Daoy (cell line): ENCODE results near the gene LACTB. TPM values are rescaled to one million over a fixed set of nuclear protein-coding genes. Genes with fewer than 3 reads are reported as not detected.

Experiments used
- DNase-seq: peaks from one replicate; pipeline ENCODE4 v3.0.0-alpha.2; 2015; ENCODE audit warnings: low read depth
- total RNA-seq: library from RNA; depleted of rRNA; stranded (reverse); fragments of >200 nt; shearing (Covaris generic); gene quantifications from 2 replicates; pipeline ENCODE4 v1.2.3, GENCODE V29; 2014; rRNA removed

The LACTB gene
- total RNA-seq = 60.3 and 61.8 TPM in 2 replicates

DNA sequence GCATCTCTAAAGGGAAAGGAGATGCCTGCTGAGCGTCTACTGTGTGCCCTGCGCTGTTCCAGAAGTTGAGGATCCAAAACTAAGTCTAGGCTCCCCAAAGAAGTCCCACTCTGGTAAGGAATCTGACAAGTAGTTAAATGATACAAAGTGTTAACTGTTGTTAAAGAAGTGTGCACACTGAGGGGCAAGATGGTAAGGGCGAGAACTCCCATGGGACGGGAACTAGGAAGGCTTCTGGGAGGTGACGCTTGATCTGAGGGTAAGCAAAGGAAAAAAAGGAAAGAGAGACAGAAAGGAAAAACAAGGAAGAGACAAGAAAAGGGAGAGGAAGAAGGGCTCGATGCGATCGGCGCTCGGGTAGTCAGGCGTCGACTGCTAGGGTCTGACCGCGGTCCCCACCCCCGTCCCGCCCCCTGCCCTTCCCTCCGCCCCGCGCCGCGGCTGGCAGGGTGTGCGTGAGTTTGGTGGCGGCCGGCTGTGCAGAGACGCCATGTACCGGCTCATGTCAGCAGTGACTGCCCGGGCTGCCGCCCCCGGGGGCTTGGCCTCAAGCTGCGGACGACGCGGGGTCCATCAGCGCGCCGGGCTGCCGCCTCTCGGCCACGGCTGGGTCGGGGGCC lies at the start of gene LACTB:
LACTB (plus strand) TSS at position 480 of the 620 bp plus-strand sequence; CDS start at position 491, 11 bp downstream.
- peak; percentile 95 for DNase-seq

DNA sequence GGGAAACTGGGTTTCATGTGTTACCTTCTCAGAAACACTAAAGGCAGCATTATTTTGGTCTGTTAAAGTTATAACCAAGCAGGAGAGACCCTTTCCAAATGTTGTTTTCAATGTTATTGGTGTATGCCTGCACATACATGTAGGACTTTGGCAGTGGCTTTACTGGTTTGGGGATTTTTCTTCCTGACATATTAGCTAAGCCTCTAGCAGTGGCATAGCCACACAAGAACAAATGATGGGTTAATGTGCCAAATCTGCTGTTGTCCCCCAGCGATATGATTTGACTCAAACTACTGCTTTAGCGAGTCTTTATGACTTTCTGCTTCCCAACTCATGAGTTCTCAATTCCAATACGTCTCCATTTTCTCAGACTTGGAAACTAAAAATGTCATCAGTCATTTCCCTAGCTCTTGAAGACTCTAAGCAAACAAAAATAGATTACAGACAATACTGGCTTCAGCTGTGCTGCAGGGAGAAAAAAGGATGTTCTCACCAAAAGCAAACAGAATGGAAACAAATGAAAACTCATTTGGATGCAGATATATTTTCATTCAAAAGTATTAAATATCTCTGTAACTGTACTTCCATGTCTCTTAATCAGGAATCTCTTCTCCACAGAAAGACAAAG lies 49.5 kb upstream of the LACTB start:
- no peak for DNase-seq

DNA sequence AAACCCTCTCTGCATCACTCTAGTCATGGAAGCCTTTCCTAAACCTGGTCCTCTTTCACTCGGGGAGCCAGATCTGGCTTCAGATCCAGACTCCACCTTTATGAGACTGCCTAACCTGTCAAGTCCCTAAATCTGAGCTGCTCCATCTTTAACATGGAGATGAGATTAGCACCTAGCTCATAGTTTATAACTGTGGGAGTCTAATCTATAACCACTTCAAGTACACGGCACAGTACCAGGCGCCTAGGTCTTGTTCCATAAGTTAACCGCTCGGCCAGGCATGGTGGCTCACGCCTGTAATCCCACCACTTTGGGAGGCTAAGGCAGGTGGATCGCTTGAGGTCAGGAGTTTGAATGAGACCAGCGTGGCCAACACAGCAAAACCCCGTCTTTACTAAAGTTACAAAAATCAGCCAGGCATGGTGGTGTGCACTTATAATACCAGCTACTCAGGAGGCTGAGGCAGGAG lies 48.8 kb upstream of the LACTB start:
- DNase-seq = no peak

- no peak for DNase-seq
These were observed 48.0 kb upstream of the LACTB start for GRCh38 chr15:63073497-63074172.

GRCh38 chr15:63075015-63075983 lies 46.4 kb upstream of the LACTB start:
- DNase-seq = no peak

DNA sequence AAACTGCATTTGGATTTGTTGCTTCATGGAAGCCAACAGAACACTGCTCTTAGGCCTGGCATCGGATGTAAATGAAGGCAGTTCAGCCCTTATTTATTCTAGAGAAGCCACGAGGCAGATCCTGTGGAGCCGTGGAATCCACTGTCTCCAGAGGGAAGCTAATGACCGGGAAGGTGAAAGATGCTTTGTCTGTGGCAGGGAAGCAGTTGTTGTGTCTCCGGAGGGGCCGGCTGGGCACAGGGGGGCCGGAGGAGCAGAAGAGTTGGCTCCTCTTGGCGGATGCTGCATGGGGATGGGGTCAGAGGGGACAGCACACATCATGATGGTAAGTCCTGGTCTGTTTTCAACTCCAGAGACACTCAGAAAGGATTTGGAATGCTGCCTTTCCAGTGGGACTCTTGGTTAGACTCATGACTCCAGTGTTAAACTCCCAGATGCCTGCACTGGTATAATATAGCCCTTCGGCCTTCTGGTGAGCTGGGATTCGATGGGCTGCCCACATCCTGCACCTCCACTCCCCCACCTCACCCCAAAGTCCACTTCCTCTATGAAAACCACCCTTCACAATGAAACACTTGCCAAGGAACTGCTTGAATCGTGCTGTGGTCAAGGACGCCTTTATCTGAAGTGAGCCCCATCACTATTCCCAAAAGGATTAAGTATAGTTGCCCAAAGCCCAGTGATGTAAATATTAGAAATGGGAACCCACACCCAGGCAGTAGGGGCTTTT lies 45.5 kb upstream of the LACTB start:
- DNase-seq = no peak

GRCh38 chr15:63076714-63077046 lies 45.0 kb upstream of the LACTB start:
- no peak for DNase-seq

- no peak for DNase-seq
These were observed 43.7 kb upstream of the LACTB start for GRCh38 chr15:63077952-63078351.

GRCh38 chr15:63079947-63080626 lies 41.6 kb upstream of the LACTB start:
- no peak for DNase-seq

DNA sequence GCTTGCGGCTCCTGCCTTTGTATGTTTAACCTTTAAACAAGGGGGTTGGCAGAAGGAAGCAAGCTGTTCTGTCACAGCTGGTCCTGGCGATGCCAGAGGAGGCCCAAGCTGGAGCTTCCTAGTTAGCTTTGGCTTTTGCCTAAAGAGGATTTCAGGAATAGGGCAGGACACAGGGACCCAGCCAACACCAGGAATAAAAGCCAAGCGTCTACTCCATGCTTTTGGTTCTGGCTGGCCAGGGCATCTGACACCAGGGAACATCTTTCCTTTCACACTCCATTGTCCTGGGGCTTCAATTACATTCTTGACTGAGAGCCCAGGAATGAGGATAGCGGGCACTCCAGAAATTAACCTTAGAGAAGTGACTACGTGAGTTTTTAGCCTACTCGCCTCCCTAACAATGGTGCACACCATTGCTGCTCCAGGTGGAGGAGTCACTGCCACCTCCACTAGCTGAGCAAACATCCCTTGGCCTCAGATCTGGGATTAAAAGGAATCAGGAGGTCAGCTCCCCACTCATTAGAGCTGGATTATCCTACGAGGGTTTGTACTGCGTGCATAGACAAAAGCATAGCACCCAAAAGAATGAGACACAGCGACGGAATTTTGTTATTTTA lies 40.9 kb upstream of the LACTB start:
- no peak for DNase-seq

DNA sequence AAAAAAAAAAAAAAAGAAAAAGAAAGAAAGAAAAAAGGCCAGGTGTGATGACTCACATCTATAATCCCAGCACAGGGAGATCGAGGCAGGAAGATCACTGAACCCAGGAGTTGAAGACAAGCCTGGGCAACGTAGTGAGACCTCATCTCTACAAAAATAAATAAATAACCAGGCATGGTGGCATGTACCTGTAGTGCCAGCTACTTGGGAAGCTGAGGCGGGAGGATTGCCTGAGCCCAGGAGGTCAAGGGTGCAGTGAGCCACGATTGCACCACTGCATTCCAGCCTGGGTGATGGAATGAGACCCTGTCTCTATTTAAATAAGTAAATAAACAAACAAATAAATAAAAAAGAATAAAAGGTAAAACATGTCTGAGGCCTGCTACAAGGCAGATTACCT lies 39.3 kb upstream of the LACTB start:
- DNase-seq = no peak

GRCh38 chr15:63083044-63083443 lies 38.6 kb upstream of the LACTB start:
- no peak for DNase-seq

DNA sequence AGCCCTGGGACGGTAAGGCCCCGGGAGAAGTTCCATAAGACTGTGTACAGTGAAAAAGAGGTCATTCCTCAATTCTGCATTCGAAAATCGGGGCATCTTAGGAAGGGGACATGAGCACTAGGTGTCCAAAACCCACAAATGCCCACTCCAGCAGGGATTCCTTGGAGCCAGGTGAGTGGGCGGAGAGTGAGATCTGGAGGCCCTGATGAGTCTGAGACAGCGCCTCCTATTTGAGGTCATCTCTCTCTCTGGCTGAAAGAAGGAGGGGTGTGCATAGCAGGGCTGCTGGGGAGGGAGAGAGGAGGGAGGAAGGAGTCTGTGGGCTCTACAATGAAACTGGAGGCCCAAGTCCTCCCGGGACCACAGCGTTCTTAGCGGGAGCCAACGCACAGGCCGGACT lies 38.1 kb upstream of the LACTB start:
- no peak for DNase-seq

GRCh38 chr15:63084806-63085205 lies 36.9 kb upstream of the LACTB start:
- DNase-seq = no peak

DNA sequence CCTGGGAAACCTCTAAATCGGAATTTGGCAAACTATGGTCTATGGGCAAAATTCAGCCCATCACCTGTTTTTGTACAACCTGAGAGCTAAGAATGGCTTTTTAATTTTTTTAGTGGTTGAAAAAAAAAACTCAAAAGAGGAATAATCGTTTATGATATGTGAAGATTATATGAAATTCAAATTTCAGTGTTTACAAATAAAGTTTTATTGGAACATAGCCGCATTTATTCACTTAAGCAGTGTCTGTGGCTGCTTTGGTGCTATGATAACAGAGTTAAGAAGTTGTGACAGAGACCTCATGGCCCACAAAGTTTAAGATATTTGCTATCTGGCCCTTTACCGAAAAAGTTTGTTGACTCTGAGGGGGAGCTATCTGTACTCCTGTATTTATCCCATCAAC lies 36.4 kb upstream of the LACTB start:
- DNase-seq = no peak

GRCh38 chr15:63086271-63086670 lies 35.4 kb upstream of the LACTB start:
- no peak for DNase-seq

GRCh38 chr15:63086947-63087346 lies 34.7 kb upstream of the LACTB start:
- no peak for DNase-seq

DNA sequence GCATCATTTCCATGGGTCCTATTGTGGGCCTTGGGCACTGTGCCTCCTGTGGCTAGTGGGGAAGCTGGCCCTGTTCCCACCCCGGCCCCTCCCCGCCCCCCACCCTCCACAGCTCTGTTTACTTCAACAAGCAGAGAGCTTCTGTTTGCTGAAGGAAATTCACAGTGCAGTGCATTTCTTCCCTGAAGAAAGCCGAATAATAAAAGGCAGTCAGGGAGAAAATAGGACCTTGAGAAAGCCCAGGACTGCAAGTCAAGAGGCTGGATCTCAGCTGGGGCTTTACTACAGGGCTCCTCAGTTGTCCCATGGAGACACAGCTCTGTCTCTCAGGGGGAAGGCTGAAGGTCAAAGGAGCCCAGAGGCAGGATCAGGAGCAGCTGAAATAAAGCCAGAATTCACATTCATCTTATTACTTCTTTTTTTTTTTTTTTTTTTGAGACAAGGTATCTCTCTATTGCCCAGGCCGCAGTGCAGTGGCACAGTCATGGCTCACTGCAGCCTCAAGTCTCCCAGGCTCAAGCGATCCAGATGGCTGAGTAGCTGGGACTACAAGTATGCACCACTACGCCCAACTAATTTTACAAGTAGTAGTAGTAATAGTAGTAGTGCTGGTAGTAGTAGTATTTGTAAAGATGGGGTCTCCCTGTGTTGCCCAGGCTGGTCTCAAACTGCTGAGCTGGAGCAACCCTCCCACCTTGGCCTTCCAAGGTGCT lies 33.0 kb upstream of the LACTB start:
- no peak for DNase-seq

GRCh38 chr15:63089260-63090043 lies 32.2 kb upstream of the LACTB start:
- peak; percentile 93 for DNase-seq
